Activated T-cell treated with anti-CD3 and anti-CD28 coated beads for 24 hours (primary cell): ENCODE measurements around the gene ELOA.

ENCODE experiments used
- DNase-seq: peaks from one replicate; pipeline ENCODE4 v3.0.0-alpha.2; 2020; ENCODE audit warnings: low read depth

Gene ELOA, protein sequence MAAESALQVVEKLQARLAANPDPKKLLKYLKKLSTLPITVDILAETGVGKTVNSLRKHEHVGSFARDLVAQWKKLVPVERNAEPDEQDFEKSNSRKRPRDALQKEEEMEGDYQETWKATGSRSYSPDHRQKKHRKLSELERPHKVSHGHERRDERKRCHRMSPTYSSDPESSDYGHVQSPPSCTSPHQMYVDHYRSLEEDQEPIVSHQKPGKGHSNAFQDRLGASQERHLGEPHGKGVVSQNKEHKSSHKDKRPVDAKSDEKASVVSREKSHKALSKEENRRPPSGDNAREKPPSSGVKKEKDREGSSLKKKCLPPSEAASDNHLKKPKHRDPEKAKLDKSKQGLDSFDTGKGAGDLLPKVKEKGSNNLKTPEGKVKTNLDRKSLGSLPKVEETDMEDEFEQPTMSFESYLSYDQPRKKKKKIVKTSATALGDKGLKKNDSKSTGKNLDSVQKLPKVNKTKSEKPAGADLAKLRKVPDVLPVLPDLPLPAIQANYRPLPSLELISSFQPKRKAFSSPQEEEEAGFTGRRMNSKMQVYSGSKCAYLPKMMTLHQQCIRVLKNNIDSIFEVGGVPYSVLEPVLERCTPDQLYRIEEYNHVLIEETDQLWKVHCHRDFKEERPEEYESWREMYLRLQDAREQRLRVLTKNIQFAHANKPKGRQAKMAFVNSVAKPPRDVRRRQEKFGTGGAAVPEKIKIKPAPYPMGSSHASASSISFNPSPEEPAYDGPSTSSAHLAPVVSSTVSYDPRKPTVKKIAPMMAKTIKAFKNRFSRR

GRCh38 chr1:23743287-23744152 is at the start of gene ELOA:
TSS of gene ELOA (plus strand) at chr1:23743471. CDS start at chr1:23743504, 33 bp downstream.
- DNase-seq = peak; percentile 72

- no peak for DNase-seq
Measured at GRCh38 chr1:23693599-23693998, 49.7 kb upstream of the ELOA start.

DNA sequence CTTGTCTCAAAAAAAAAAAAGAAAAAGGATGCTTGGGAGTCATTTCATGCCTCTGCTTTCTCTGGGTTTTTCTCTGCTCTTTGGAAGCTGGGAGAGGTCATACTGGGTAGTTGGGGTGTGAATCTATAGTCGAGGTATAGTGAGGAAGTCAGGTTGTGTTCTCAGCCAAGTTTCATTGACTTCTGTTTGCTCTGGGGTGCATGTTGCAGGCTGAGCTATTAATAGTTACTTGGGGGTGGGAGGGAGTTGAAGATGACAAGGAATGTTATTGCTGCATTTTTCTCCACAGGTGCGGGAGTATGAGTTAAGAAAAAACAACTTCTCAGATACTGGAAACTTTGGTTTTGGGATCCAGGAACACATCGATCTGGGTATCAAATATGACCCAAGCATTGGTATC is 48.9 kb upstream of the ELOA start:
- no peak for DNase-seq

GRCh38 chr1:23695667-23696066 is 47.6 kb upstream of the ELOA start:
- no peak for DNase-seq

DNA sequence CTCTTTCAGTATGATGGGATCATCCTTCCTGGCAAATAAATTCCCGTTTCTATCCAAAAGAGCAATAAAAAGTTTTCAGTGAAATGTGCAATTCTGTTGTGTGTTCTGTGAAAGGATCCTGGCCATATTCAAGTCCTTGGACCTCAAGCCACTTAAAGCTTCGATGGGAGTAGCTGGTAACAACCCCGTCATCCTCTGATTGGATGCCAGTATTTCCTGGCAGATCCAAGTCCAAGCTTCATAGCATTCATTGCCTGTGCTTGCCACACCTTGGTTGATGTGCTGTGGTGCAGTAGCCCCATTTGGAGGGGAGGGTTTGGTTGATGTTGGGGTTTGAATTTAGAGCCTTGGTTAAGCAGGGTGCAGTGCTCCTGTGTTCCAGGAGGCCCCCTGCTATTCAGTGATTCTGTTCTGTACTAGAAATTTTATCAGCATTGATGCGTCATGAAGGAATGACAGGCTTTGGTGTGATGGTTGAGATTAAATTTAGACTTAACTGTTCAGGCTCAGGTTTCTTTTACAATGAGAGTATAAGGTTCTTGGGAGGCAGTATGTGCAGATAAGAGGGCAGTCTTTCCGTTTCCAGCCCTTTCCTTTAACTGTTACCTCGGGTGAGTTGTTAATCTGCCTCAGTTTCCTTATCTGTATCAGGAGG is 46.8 kb upstream of the ELOA start:
- no peak for DNase-seq

DNA sequence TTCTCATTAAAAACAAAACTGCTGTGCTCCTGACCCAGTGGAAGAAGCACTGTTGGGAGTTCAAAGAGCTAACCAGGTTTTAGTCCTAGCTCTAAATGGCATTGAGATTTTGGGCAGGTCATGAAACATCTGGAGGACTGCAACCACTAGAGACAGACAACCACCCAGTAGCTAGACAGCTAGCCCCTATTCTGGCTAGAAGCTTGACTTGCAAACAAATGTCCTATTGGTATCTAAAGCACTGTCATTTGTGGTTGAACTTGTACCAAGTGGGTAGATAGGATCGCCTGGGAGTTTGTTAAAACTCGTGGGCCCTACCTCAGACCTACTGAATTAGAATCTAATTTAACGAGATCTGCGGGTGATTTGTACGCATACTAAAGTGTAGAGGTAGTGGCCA is 44.8 kb upstream of the ELOA start:
- DNase-seq = no peak

- DNase-seq = no peak
Measured at GRCh38 chr1:23699280-23700179, 43.7 kb upstream of the ELOA start.

- no peak for DNase-seq
Measured at GRCh38 chr1:23701310-23701709, 42.0 kb upstream of the ELOA start.

DNA sequence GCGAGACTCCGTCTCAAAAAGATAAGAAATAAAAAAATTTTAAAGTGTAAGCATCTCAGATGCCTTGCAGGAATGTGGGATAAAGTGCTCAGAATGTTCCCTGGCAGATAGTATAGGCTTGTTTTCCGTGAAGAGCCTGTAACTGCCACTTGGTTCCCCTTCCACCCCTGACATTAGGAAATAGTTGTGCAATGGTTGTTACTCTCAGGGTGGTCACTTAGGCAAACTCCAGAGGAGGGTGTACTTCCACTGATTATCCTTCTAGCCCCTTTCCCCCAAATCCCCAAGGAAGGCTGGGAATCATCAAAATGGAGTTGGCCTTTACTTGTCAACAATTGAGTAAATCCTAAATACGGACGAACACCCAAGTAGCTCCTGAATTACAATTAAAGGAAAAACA is 41.3 kb upstream of the ELOA start:
- no peak for DNase-seq

- DNase-seq = no peak
Measured at GRCh38 chr1:23704834-23705495, 38.3 kb upstream of the ELOA start.

GRCh38 chr1:23709229-23709628 is 34.0 kb upstream of the ELOA start:
- DNase-seq = no peak

GRCh38 chr1:23718482-23718881 is 24.8 kb upstream of the ELOA start:
- DNase-seq = no peak

DNA sequence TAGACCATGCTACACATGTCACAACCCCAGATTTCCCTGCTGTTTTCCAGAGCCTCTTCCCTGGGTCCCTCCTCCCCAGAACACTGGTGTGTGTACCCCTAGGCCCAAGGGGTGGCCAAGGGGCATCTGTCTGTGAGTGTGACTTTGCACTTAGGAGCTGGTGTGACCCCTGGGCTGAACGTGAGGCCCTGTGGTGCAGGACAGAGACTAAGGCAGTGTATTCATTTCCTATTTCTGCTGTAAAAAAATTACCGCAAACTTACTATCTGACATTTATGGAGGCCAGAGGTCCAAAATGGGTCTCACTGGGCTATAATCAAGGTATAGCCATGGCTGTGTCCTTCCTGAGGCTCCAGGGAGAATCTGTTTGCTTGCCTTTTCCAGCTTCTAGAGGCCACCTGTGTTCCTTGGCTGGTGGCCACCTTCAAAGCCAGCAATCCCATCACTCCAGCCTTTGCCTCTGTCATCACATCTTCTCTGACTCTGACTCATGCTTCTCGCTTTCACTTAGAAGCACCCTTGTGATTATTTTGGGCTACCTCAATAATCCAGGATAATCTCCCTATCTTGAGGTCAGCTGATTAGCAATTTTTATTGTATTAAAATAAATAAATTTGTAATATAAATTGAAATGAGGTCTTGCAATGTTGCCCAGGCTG is 24.0 kb upstream of the ELOA start:
- DNase-seq = no peak

- DNase-seq = no peak
Measured at GRCh38 chr1:23720256-23720995, 22.8 kb upstream of the ELOA start.

DNA sequence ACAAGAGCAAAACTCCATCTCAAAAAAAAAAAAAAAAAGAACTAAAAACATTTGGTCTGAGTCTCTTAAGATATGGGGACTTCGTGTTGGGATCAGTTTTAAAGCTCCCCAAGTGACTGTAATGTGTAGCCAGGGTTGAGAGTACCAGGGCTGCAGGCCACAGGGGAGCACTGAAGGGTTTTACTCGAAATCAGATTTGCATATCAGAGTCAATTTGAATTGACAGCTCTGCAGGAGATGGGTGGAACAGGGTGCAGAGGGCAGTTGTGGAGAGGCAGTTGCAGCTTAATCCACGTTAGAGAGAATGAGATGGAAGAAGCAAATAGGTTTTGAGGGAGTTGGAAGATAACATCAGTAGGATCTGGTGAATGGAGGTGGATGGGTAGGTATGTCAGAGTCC is 20.6 kb upstream of the ELOA start:
- no peak for DNase-seq

DNA sequence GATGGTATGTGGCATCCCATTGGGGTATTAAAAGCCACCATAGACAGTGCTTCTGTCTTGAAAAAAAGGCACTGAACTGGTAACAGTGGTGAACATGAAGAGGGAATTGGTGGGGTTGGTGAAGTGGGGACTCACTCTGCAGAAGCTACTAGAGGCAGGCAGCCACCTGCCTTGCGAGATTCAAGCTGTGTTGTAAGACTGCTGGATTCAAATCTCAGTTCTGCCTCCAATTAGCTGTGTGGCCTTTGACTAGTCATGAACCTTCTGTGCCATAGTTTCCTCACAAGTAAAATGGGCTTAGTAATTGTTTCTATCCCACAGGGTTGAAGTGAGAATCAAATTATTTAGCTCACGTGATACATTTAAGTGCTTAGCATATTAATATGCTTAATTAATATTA is 16.6 kb upstream of the ELOA start:
- no peak for DNase-seq

DNA sequence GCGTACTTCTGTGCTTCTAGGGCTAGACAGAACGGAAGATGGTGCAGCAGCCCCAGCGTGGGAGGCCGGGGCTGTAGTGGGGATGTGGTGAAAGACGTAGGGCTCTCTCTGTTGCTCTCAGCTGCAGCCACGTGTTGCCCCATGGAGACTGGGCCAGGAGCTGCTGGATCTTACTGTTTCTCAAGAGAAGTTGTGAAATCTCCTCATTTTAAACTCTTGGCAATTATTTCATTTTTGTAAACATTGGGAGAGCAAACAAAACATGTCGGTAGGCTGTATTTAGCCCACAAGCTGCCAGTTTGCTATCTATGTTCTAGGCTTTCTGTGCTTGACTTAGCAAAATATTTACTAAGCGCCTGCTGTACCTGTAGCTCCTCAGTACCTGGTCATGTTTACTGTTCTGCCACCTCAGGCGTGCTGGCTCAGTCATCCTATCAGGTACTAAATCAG is 15.9 kb upstream of the ELOA start:
- DNase-seq = no peak

- DNase-seq = no peak
Measured at GRCh38 chr1:23732363-23733224, 10.7 kb upstream of the ELOA start.
